ENCODE data around the gene ZIC2. TPM values are rescaled to one million over a fixed set of nuclear protein-coding genes. Genes with fewer than 3 reads are reported as not detected.

The ZIC2 gene
- total RNA-seq, 4 donors from 2014 or later = 0.10 TPM; not detected in 3

GRCh38 chr13:99967869-99968520 is 13.6 kb upstream of the ZIC2 start:
- intact Hi-C loops (cut with DNase I; ENCODE audit: low total_unique reads) = no loop called here
- WGBS, 2 donors = 18 to 19% methylated on average over 33 to 39 of the region's 58 CpGs
- TF ChIP-seq POLR2A (IDR thresholded peaks at IDR 0.05) = no peak
- TF ChIP-seq CTCF (IDR thresholded peaks at IDR 0.05) = no peak
- no peak overlapping the region for H3K4me3 ChIP-seq (ENCODE audit: low read depth, poor library complexity, severe bottlenecking)
- DNase-seq (ENCODE audit: low spot score in 2 of 2) = no peak

- 3 to 8% methylated on average over 48 to 51 of the region's 81 CpGs for WGBS, 2 donors
- no peak overlapping the region for H3K4me3 ChIP-seq (ENCODE audit: low read depth, poor library complexity, severe bottlenecking)
- intact Hi-C loops (cut with DNase I; ENCODE audit: low total_unique reads) = no loop called here
- TF ChIP-seq POLR2A (IDR thresholded peaks at IDR 0.05) = no peak
- no peak for TF ChIP-seq CTCF (IDR thresholded peaks at IDR 0.05)
- no peak for DNase-seq (ENCODE audit: low spot score in 2 of 2)
Observed at GRCh38 chr13:99968521-99969452, 12.8 kb upstream of the ZIC2 start.

DNA sequence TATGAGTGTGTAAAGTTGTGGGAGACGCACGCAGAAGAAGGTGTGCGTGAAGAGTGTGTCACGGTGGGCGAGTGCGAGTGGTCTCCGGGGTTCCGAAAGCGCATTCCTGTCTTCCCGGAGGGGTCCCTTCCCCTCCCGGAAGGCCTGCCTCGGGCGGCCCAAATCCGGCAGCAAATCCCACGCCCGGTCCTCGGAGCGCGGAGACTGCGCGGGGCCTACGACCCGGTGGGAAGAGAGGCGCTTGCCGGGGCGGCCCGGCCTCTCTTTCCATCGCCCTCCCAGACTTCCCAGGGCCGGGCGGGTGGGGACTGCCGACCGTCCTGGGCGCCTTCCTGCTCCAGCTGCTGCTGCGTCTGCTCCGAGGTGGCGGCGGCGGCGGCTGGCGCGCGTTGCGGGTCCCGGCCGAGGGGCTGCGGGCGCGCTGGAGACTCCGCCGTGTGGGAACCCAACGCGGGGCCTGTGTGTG is 12.1 kb upstream of the ZIC2 start:
- no peak for TF ChIP-seq POLR2A (IDR thresholded peaks at IDR 0.05)
- TF ChIP-seq CTCF (IDR thresholded peaks at IDR 0.05) = no peak
- no peak for DNase-seq (ENCODE audit: low spot score in 2 of 2)
- 6 to 8% methylated on average over 34 to 38 of the region's 52 CpGs for WGBS, 2 donors
- intact Hi-C loops (cut with DNase I; ENCODE audit: low total_unique reads) = no loop called here
- no peak overlapping the region for H3K4me3 ChIP-seq (ENCODE audit: low read depth, poor library complexity, severe bottlenecking)

- no peak for TF ChIP-seq POLR2A (IDR thresholded peaks at IDR 0.05)
- TF ChIP-seq CTCF (IDR thresholded peaks at IDR 0.05) = no peak
- 1 to 2% methylated on average over 45 of the region's 79 CpGs for WGBS, 2 donors
- intact Hi-C loops (cut with DNase I; ENCODE audit: low total_unique reads) = no loop called here
- H3K4me3 ChIP-seq (ENCODE audit: low read depth, poor library complexity, severe bottlenecking) = no peak overlapping the region
- no peak for DNase-seq (ENCODE audit: low spot score in 2 of 2)
Observed at GRCh38 chr13:99969919-99970650, 11.5 kb upstream of the ZIC2 start.

DNA sequence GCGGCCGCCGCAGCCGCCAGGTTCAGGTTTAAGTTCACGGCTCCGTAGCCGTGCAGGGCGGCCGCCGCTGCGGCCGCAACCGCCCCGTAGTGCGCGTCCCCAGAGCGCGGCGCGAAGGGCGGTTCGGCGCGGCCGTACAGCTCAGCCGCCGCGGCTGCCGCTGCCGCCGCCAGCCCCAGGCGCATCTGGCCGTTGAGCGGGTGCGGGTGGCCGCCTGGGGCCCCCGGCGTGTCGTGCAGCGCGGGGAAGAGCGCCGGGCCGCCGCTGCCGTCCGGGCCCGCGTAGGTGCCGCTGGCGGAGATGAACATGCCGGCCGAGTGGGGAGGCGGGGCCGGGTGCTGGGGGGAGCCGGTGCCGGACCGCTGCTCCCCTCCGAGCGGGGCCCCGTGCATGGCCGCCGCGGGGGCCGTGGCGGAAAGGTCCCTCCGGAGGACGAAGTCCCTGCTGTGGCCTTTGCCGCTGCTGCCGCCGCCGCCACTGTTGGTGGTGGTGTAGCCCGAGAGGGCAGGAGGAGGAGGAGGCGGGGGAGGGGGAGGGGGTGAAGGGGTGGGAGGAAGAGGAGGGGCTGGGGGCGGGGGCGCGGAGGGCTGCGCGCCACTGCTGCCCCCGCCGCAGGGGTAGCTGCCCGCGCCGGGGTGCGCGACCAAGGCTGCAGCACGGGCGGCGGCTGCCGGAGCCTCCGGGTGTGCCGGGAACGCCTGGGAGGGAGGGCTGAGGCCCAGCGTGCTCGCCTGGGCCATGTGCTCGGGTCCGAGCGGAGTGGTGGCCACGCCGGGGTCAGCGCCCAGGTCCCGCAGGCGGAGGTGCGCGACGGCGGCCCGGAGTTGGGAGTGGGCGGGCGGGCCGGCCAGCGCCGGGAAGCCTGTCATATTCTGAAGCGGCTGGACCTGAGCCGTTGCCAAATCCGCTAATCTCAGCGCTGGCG is 10.7 kb upstream of the ZIC2 start:
- no peak for DNase-seq (ENCODE audit: low spot score in 2 of 2)
- TF ChIP-seq CTCF (IDR thresholded peaks at IDR 0.05) (no peak), POLR2A (IDR thresholded peaks at IDR 0.05) (no peak)
- no peak overlapping the region for H3K4me3 ChIP-seq (ENCODE audit: low read depth, poor library complexity, severe bottlenecking)
- intact Hi-C loops (cut with DNase I; ENCODE audit: low total_unique reads) = no loop called here
- 2% methylated on average over 51 to 62 of the region's 118 CpGs for WGBS, 2 donors

All from lower leg skin (tissue), 4 donors.